NCI-H1436 treated with DMSO at 0.1 percent for 48 hours (cell line): ENCODE data around the gene TMEM242.
"Not testable (repeated sequence)": the region's sequence is repeated elsewhere in the genome, so short reads cannot be mapped to it uniquely, and the experiment has no call there.

Source experiments
- DNase-seq: peaks from one replicate; lab custom pipeline; 2025; lab: John Stamatoyannopoulos, UW

Gene TMEM242

DNA sequence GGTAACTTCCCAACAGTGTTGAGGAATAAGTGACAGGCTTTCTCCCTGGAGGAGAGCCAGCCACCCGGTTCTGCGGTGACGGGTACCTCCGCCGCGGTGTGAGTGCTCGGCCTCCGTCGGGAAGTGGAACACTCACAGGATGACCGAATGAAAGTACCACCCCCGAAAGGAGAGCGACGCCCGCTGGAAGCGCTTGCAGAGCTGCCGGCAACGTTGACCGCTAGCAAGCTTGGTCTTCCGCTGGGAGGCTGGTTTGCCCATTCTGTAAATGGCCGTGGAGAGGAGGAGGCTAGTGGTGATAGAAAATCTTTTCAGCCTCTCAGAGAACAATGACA is 614 bp upstream of the TMEM242 start:
- no peak for DNase-seq

DNA sequence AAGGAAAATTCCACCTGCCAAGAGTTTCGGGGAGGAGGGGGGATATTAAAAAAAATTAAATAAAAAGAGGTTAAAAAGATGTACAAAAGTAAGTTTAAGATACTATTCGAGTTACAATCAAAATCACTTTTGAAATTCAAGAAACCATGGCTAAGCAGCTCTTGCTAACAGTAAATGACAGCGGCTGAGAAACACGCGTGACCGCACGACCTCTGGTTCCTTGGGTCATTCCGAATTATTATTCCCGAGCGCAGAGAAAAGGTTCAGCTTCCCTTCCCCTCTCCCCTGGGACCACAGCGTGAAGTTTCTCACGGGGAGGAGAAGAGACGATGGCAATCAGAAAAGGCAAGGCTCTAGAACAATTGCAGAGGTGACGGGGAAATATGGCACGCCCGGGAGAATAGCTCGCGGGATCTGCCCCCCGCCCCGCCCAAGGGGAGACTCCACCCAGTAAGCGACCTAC is 496 bp downstream of the TMEM242 start:
- DNase-seq: no peak

DNA sequence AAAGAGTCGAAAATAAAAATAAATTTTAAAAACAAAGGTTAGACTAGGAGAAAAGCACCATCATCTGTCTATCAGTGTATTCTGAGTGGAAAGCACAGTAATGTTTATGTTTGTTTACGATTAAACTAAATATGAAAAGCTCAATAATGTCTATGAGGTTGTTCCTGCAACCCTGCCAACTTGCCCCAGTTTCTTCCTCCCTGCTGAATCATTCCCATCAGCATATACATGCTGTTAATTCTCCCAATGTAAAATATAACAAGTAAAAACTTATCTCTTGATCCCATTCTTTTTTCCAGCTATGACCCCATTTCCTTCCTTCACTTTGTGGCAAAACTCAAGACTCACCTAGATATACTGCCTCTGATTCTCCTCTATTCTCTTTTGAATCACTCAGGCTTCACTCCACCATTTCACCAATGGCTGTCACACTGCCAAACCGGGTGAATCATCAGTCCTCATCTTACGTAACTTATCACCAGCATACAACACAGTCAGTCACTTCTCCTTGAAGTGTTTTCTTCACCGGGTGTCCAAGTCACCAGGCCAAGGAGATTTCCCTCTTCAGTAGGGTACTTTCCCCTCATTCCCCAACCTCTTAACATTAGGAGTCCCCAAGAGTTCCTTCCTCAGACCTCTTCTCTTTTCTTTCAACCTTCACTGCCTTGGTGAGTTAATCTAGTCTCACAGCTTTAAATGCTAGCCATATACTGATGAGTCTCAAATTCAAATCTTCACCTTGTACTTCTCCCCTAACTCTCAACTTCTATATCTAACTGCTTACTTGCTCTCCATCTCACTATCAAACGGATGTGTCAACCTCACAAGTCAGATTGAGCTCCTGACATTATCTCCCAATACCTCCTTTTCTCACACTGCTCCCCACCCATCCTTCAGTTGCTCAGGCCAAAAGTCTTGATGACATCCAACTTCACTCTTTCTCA is 6.2 kb downstream of the TMEM242 start:
- DNase-seq: no peak

DNA sequence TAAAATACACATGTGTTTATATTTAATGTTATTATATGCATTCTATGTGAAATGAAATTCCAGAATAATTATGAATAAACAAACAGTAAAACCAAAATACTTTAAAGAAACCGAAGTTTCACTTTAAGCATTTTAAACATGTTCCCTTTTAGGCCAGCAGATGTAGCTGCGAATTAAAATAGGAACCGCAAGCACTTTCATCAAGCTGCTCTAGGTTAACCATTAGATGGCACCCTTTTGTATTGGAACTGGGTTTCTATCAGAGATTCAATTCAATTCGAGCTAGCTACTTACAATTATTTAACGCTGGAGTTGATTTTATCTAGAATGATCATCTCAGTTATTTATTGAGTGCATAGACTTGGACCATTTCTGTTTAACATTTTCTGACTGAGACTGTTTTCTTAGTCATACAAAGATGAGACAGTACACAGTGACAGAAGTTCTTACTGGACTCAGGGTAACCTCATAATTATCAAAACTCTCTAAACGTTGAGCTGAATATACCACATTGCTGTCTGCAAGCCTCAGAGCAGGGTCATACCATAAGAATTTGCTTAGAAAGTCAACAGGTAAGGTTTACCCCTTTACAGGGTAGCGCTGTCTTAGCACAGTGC is 8.5 kb downstream of the TMEM242 start:
- no peak for DNase-seq

DNA sequence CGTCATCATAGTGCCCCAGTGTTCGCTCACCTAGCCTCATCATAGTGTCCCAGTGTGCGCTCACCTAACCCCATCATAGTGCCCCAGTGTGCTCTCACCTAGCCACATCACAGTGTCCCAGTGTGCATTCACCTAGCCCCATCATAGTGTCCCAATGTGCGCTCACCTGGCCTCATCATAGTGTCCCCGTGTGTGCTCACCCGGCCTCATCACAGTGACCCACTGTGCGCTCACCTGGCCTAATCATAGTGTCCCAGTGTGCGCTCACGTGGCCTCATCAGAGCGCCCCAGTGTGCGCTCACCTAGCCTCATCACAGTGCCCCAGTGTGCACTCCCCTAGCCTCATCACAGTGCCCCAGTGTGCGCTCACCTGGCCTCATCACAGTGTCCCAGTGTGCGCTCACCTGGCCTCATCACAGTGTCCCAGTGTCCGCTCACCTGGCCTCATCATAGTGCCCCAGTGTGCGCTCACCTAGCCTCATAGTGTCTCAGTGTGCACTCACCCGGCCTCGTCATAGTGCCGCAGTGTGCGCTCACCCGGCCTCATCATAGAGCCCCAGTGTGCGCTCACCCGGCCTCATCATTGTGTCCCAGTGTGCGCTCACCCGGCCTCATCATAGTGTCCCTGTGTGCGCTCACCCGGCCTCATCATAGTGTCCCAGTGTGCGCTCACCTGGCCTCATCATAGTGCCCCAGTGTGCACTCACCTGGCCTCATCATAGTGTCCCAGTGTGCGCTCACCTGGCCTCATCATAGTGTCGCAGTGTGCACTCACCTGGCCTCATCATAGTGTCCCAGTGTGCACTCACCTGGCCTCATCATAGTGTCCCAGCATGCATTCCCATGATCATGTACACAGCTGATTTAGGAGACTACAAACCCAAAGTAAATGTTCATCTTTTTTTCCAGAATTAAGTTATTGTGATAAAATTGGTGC is 9.5 kb downstream of the TMEM242 start:
- DNase-seq: no peak

DNA sequence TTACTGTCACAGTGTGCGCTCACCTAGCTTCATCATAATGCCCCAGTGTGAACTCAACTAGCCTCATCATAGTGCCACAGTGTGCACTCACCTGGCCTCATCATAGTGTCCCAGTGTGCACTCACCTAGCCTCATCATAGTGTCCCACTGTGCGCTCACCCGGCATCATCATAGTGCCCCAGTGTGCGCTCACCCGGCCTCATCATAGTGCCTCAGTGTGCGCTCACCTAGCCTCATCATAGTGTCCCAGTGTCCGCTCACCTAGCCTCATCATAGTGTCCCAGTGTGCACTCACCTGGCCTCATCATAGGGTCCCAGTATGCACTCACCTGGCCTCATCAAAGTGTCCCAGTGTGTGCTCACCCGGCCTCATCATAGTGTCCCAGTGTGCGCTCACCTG is 10.6 kb downstream of the TMEM242 start:
- no peak for DNase-seq

DNA sequence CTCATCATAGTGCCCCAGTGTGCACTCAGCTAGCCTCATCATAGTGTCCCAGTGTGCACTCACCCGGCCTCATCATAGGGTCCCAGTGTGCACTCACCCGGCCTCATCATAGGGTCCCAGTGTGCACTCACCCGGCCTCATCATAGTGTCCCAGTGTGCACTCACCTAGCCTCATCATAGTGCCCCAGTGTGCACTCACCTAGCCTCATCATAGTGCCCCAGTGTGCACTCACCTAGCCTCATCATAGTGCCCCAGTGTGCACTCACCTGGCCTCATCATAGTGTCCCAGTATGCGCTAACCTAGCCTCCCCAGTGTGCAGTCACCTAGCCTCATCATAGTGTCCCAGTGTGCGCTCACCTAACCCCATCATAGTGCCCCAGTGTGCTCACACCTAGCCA is 12.6 kb downstream of the TMEM242 start:
- not testable (repeated sequence) for DNase-seq

DNA sequence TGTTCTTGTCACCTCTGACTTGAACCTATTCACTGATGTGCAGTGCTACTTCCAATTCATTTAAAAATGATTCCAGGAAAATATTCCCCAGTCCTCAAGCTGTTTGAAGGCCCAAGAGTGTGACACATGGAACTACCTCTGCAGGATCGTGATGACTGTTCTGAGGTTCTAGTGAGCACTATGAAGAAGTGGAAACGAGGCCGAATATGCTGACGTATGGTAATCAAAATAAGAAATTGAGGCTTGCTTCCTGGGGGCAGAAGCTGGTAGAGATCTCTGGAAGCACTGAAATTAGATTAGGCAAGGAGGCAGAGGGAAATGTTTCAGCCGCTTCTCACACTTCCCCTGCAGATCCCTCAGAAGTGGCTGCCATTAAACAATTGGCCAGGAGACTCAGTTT is 15.7 kb downstream of the TMEM242 start:
- DNase-seq: no peak

DNA sequence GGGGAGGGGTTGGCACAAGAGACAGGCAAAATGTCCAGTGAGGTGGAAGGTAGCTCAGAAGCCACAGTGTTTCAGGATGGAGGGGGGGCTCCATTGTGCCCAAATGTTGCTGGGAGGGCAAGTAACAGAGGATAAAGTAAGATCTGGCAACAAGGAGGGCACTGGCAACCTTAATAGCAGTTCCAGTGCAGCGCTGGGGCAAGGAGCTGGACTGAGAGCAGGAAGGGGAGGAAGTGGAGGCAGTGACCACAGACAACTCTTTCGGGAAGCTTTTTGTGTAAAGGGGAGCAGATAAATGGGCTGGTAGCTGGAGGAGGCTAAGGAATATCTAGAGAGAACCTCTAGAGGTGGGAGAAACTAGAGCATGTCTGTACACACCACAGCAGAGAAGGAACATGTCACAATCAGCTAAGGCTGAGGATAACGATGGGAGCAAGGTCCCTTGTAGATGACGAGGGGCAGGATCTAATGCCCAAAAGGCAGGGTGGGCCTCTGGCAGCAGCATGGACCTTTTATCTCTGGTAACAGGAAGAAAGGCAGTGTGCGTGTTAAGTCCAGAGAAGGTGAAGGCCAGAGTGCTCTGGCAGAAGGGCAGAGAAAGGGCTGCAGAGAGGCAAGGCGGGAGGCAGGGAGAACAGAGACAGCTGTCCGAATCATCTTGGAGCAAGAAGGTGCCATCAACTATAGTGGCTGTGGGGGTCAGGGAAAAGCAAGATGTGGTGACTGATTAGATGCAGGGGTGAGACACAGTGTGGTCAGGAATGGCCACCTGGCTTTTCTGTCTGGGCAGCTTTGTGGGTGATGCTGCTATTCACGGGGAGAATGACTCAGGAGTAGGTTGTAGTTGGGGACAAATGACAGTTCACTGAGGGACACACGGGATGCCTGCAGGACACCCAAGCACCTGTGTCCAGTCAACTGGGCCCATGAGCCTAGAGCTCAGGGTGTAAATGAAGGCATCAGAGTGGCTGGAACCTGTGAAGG is 17.4 kb downstream of the TMEM242 start:
- no peak for DNase-seq

DNA sequence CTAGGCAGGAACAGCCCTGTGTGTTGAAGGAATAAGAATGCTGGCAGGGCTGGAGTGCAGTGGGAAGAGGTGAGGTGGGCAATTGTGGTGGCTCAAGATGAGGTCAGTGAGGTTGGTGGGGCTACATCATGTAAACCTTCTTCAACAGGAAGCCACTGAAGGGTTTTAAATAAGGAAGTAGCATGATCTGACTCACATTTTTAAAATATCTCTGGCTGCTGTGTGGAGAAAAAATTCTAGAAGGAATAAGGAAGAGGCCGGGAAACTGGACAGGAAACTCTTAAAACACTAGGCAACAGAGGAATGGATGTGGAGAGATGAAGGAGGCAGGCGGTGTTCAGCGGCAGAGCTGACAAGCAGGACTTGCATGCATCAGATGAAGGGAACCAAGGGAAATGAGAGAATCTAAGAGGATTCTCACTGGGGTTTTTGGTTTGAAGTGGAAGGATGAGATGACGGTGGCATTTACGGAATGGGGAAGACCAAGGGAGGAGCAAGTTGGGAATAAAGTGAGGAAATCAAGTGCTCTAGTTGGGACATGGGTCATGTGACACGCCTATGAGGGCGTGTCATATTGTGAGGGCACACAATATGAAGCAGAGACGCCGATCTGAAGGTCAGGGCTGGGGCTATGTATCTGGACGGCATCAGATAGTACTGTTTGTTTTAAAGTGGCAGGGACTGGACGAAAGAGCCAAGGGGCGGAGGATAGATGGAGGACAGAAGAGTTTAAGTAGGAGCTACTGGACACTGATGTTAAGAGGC is 18.2 kb downstream of the TMEM242 start:
- no peak for DNase-seq

DNA sequence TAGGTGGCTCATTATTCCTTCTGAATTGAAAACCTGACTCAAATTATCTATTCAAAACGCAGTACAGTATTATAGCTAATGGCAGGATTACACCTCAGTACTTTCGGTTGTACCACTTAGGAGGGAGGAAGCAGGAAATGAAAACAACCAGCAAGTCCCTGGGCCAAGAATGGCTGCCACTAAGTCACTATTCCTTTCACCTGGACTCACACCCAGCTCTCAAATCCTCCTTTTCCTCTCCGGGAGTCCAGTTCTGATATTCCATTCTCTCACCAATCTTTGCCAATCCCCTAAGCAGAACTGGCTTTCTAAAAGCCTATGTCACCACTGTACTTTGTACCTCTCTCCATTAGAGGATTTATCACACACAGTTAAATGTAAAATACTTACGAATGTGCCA is 20.6 kb downstream of the TMEM242 start:
- DNase-seq: peak; percentile 95

DNA sequence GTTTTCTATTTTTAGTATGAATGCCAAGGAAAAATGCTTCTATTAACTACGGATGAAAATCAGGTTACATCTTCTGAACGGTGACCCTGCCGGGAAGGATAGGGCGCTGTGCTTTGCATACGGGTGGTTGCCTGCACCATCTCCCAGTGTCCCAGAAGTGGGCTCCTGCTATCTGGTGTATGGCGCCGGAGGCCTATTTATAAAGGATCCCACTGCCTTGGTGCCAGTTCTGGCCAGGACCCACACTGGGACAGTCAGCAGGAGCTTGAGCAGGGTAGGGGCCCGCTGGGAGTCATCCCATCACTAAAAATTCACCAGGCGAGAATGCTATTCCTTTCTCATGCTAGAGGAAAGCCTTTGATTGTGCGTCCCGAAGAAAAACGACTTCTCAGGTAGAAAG is 22.9 kb downstream of the TMEM242 start:
- no peak for DNase-seq

DNA sequence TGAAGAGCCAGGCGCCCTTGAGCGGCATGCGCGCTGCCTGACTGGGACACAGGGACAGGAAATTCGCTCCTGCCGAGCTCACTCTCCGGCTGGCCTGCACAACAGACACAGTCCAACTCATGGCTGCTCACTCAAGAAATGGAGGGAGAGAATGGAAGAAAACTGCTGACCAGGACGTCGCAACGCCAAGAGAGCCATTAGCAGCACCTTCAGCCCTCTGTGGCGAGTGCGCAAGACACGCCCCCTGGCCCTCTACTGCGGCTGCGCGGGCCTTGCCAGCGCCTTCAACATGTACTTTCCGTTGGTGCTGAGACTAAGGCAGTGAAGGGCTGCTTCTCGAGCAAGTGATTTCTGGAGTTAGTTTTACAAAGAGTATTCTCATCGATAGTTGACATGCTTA is 23.3 kb downstream of the TMEM242 start:
- DNase-seq: no peak

DNA sequence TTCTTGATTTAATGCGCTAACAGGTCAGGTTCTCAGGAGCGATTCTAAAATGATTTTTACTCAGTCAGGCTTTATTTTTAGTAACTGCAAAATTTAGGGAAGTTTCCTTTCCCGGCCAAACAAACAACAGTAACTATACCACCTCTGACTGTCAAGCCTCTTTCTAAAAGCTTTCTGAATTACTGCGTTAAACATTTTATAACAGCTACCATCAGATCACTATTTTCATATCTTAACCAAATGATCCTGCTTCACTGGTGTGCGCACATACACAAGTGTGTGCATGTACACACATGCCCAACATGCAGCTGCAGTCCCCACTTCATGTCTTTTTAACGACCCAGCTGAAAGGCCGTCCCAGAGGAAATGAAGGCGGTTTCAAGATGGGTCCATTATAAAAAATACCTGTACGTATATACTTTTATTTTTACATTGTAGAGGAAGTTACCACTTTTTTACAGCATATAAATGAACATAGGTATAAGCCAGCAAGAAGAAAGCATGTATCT is 25.0 kb downstream of the TMEM242 start:
- DNase-seq: no peak

DNA sequence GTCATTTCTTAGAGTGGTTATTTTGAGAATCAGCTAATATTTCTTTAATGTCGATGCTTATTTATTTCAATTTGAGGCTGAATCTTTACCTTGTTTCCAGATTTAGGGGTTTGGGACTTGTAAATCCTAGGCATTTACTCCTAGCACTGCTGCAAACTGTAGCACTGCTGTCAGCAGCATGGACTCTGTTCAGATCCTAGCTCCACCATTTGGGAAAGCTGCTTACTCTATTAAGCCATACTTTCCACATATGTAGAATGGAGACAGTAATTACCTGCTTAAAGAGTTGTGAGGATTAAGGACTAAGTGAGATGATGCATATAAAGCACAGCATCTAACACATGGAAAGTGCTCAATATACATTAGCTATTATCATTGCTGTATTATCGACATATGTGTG is 28.7 kb downstream of the TMEM242 start:
- DNase-seq: no peak

DNA sequence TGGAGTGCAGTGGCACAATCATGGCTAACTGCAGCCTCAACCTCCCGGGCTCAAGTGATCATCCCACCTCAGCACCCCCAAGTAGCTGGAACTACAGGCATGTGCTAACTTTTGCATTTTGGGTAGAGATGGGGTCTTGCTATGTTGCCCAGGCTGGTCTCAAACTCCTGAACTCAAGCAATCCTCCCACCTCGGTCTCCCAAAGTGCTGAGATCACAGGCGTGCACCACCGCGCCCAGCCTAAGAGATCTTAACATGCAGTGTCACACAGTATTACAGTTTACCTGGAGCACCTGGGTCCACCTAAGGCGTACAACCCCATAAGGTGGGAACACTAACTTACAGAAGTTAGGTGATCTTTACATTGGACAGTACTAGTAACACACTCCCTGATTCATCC is 29.5 kb downstream of the TMEM242 start:
- no peak for DNase-seq

DNA sequence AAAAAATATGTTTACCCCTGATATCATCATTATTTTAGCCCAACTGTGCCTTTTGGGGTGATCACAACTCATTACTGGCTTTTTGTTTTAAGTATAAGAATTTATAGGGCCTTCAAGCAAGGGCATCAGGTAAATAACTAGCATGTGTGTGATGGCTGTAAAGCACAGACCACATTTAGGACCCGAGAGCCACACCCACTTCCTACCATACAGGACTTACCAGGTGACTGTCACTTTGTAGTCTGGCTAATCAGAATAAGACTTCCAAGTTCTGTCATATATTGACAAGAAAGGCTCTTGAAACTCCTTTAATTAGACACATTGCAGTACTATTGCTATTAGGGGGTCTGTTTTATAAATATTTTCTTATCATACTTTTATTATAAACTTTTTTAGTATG is 31.1 kb downstream of the TMEM242 start:
- no peak for DNase-seq

DNA sequence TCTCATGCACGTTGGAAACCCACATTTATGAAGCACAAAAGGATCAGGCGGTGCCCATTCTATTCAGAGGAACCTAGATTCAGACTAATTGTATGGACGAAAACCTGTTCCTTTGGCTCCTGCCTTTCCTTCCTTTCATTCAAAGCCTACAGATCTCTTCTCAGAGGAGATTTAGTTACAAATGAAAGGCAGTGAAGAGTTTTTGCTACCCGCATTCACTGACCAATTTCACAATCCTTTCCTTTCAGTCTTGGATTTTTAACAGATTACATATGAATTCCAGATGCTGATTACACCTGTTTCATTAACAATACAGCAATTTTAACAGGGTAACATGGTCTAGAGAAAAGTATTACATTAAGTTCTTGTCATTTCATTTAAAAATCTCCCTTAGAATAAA is 32.0 kb downstream of the TMEM242 start:
- DNase-seq: no peak

DNA sequence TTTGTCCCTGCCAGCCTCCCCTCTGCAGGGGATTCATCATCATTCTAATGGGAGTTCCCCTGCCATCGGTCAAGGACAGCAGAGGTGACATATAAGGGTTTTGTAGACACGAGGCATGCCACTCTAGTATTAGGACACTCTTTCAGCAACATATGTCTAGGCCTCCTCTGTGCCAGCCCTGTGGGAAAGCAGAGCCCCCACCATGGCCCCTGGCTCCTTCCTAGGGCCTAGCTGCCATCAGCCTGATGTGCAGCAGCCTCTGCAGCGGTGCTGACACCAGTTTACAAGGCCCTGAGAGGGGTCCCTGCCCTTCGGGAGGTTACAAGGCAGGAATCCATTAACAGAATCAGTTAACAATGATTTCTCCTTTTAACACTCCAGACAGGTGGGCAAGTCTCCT is 32.5 kb downstream of the TMEM242 start:
- DNase-seq: no peak

DNA sequence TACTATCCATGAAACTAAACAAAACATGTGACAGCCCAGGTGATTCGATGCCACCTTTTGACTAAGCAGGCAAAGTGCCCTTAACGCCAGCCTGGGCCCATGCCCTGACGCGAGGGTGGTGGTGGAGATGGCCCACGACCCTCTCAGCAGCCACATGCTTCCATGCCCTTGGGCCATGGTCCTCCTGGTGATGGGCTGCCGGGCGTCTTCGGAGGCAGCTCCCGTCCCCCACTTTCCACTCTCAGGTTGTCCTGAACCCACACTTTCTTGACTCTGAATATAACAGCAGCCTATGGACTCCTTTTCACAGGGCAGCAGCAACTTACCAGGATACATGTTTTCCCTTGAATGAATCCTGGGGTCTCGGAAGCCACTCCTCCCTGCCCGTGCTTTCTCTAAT is 33.6 kb downstream of the TMEM242 start:
- no peak for DNase-seq
